IPS-18a (cell line): ENCODE measurements around the gene MUL1.

Source experiments
- H3K27ac ChIP-seq: one replicate; pipeline ENCODE4 v1.5.1; 2013; ENCODE audit warnings: low read length
- H3K27me3 ChIP-seq: one replicate; pipeline ENCODE4 v1.6.1; 2013; ENCODE audit warnings: mild to moderate bottlenecking, low read length; ENCODE audit not compliant: control insufficient read depth, insufficient read depth
- H3K36me3 ChIP-seq: one replicate; pipeline ENCODE4 v1.6.1; 2013; ENCODE audit warnings: low read depth, low read length; ENCODE audit not compliant: control insufficient read depth
- H3K4me1 ChIP-seq: one replicate; pipeline ENCODE4 v1.6.1; 2013; ENCODE audit warnings: low read depth, low read length; ENCODE audit not compliant: control insufficient read depth
- H3K4me3 ChIP-seq: one replicate; pipeline ENCODE4 v1.5.1; 2013; ENCODE audit warnings: low read length
- H3K9ac ChIP-seq: one replicate; pipeline ENCODE4 v1.6.1; 2013; ENCODE audit warnings: mild to moderate bottlenecking, low read length, moderate library complexity
- H3K9me3 ChIP-seq: one replicate; pipeline ENCODE4 v1.6.1; 2013; ENCODE audit warnings: low read depth, low read length; ENCODE audit not compliant: control insufficient read depth

The MUL1 gene

DNA sequence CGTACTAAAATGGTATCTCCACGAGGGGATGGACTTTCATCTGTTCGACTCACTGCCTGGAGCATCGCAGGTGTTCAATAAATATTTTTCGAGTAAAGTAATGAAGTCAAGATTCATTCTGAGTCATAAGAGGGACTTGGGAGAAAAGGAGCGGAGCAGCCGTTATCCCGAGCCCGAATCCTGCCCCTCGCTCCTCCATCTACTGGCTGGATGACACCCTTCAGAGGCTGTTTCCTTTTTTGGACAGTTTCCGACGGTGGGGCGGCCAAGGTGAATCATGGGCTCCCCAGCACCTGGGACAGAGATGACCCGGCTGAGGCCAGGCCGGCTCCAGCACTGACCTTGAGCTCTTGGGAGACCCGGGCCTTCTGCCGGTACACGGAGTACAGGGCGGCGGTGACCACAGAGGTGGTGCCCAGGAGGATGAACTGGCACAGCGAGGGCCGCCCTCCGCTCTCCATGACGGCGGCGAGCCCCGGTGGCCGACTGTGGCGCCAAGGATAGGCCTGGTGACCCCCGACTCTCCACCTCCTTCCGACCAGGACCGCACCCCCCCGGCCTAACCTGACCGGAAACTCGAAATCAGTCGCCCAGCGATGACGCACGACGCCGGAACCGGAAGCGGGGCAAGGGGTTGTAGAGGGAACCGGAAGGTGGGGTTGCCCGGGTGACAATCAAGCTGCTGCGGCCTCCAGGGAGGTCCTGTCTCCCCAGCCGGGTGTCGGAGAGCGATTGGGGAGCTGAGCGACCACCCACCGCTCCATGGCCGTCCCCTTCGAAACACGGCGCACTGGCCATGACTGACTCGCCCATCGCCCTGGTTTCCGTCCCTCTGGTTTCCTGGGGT lies at the start of gene MUL1:
Gene MUL1 (minus strand): TSS at position 588 of the 847 bp plus-strand sequence. CDS start 127 bp downstream, at position 461.
- peaks cover 25% of the 10 kb centered on the region for H3K27me3 ChIP-seq
- no peaks in the 10 kb centered on the region for H3K9me3 ChIP-seq
- H3K4me3 ChIP-seq, result peak within 1 kb of the TSS; percentile 84
- H3K4me1 ChIP-seq, result no peaks in the 10 kb centered on the region
- peaks cover 11% of the 10 kb centered on the region for H3K36me3 ChIP-seq
- no peak within 1 kb of the TSS for H3K27ac ChIP-seq
- peak within 1 kb of the TSS; percentile 53 for H3K9ac ChIP-seq

DNA sequence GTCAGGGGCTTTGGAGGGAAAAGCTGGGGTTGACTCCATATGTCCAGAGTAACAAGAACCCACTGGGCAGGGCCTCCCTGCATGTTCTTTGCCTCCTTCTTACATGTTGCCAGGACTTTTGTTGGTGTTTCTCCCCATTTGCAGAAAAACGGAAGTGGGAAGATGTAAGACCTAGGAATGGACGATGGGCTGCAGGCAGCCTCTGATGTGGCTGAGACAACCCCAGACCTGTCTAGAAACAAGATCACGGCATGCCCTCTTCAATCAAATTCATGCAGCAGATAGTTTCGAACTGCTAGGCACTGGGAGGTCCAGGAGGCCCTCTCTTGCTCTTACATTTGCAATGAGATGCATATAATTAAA lies 47.8 kb upstream of the MUL1 start:
- H3K9ac ChIP-seq, result no peak overlapping the region
- H3K27ac ChIP-seq, result no peak overlapping the region
- peaks cover 75% of the 10 kb centered on the region for H3K27me3 ChIP-seq
- H3K36me3 ChIP-seq, result no peaks in the 10 kb centered on the region
- no peaks in the 10 kb centered on the region for H3K4me1 ChIP-seq
- H3K9me3 ChIP-seq, result no peaks in the 10 kb centered on the region
- no peak overlapping the region for H3K4me3 ChIP-seq

- H3K27me3 ChIP-seq, result peaks cover 73% of the 10 kb centered on the region
- no peak overlapping the region for H3K27ac ChIP-seq
Measured at GRCh38 chr1:20555025-20555757, 47.2 kb upstream of the MUL1 start.

GRCh38 chr1:20552728-20553445 lies 44.9 kb upstream of the MUL1 start:
- Histone ChIP-seq H3K4me1 (no peaks in the 10 kb centered on the region), H3K27ac (no peak overlapping the region), H3K36me3 (no peaks in the 10 kb centered on the region), H3K9ac (no peak overlapping the region), H3K9me3 (no peaks in the 10 kb centered on the region), H3K4me3 (peak overlapping the region; percentile 71), H3K27me3 (peaks cover 75% of the 10 kb centered on the region)

More at GRCh38 chr1:20555025-20555757, 47.2 kb upstream of the MUL1 start:
- Histone ChIP-seq H3K9ac (no peak overlapping the region), H3K4me1 (no peaks in the 10 kb centered on the region), H3K9me3 (no peaks in the 10 kb centered on the region), H3K4me3 (no peak overlapping the region), H3K36me3 (no peaks in the 10 kb centered on the region)

- H3K9ac ChIP-seq, result peak within 1 kb of the TSS; percentile 67
- H3K36me3 ChIP-seq, result no peaks in the 10 kb centered on the region
- H3K27ac ChIP-seq, result no peak within 1 kb of the TSS
- peak within 1 kb of the TSS; percentile 71 for H3K4me3 ChIP-seq
- H3K27me3 ChIP-seq, result peaks cover 70% of the 10 kb centered on the region
- no peaks in the 10 kb centered on the region for H3K4me1 ChIP-seq
- H3K9me3 ChIP-seq, result no peaks in the 10 kb centered on the region
Measured at GRCh38 chr1:20551945-20552727, 44.2 kb upstream of the MUL1 start, which contains the start of gene FAM43B. TSS of gene FAM43B (plus strand) at chr1:20552573. CDS start at chr1:20552974, 401 bp downstream.

DNA sequence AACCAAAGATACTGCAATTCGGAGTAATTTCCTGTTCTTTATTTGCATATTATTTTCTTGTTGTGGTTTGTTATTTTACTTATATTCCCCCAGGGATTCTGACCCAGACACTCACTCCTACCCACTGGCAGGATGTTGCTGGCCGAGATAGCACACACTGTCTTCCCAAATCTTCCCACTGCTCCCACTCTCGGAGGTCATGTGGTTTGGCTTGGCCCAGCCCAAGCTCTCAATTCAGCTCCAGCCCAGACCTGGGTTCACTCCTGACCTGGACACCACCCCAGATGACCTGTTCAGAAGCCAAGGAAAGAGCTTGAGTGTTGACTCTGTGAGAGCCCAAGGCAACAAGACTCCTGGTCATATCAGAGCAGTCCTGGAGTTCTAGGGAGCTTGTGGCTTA lies 43.2 kb upstream of the MUL1 start:
- Histone ChIP-seq H3K4me1 (no peaks in the 10 kb centered on the region), H3K9me3 (no peaks in the 10 kb centered on the region), H3K36me3 (no peaks in the 10 kb centered on the region), H3K27me3 (peaks cover 60% of the 10 kb centered on the region), H3K4me3 (peak overlapping the region; percentile 71), H3K9ac (peak overlapping the region; percentile 67), H3K27ac (no peak overlapping the region)

GRCh38 chr1:20546637-20547036 lies 38.7 kb upstream of the MUL1 start:
- Histone ChIP-seq H3K9ac (no peak overlapping the region), H3K27me3 (peaks cover 15% of the 10 kb centered on the region), H3K27ac (no peak overlapping the region), H3K36me3 (no peaks in the 10 kb centered on the region), H3K4me3 (no peak overlapping the region), H3K9me3 (no peaks in the 10 kb centered on the region), H3K4me1 (no peaks in the 10 kb centered on the region)

DNA sequence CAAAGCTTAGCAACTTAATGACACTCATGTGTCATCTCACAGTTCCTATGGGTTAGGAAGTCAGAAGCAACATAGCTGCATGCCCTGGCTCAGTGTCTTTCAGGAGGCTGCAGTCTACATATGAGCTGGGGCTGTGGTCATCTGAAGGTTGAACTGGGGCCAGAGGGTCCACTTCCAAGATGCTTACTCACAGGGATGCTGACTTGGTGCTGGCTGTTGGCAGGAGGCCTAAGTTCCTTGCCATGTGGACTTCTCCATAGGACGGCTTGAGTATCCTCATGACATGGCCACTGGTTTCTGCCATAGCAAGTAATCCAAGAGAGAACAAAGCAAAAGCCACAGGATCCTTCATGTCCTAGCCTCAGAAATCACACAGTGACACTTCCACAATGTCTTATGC lies 32.3 kb upstream of the MUL1 start:
- Histone ChIP-seq H3K27me3 (peaks cover 16% of the 10 kb centered on the region), H3K27ac (no peak overlapping the region), H3K4me1 (no peaks in the 10 kb centered on the region), H3K36me3 (no peaks in the 10 kb centered on the region), H3K9me3 (no peaks in the 10 kb centered on the region), H3K4me3 (no peak overlapping the region), H3K9ac (no peak overlapping the region)

GRCh38 chr1:20538760-20539551 lies 31.0 kb upstream of the MUL1 start:
- Histone ChIP-seq H3K27me3 (peaks cover 16% of the 10 kb centered on the region), H3K36me3 (no peaks in the 10 kb centered on the region), H3K9ac (no peak overlapping the region), H3K9me3 (no peaks in the 10 kb centered on the region), H3K27ac (no peak overlapping the region), H3K4me3 (no peak overlapping the region), H3K4me1 (no peaks in the 10 kb centered on the region)

DNA sequence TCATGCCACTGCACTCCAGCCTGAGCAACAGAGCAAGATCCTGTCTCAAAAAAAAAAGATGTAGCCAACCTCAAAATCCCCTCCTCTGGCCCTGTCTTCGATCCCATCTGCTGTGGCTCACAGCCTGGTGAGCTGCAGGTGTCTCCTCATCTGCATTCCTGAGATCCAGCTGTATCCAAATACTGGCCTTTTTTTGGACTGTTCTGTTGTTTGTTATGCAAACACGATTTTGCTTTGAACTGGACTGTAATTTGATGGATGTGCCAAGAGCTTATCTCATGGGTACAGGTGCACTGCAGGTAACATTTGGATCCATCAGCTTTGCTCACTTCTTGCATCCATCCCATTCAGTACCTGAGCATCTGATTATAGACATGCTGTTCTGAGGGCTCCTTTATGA lies 30.3 kb upstream of the MUL1 start:
- Histone ChIP-seq H3K27ac (no peak overlapping the region), H3K27me3 (peaks cover 16% of the 10 kb centered on the region), H3K36me3 (no peaks in the 10 kb centered on the region)

More for the DNA sequence above, 30.3 kb upstream of the MUL1 start:
- Histone ChIP-seq H3K9ac (no peak overlapping the region), H3K4me3 (no peak overlapping the region), H3K4me1 (no peaks in the 10 kb centered on the region), H3K9me3 (no peaks in the 10 kb centered on the region)
